Activated naive CD4-positive, alpha-beta T cell treated with anti-CD3 and anti-CD28 coated beads, Interleukin-2, amount 50 U/mL, for 16 hours (primary cell): ENCODE data around the gene GART.

Experiments
- DNase-seq: peaks from one replicate; pipeline ENCODE4 v3.0.0-alpha.2; 2020

The GART gene

DNA sequence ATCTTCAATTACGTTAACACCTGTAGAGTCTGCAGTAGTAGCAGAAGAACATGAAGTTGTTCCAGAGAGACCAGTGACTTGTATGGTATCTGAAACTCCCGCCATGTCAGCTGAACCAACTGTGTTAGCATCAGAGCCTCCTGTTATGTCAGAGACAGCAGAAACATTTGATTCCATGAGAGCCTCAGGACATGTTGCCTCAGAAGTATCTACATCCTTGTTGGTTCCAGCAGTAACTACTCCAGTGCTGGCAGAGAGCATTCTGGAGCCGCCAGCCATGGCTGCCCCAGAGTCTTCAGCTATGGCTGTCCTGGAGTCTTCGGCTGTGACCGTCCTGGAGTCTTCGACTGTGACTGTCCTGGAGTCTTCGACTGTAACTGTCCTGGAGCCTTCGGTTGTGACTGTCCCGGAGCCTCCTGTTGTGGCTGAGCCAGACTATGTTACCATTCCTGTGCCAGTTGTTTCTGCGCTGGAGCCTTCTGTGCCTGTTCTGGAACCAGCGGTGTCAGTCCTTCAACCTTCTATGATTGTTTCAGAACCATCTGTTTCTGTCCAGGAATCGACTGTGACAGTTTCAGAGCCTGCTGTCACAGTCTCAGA lies 11.2 kb upstream of the GART start:
- DNase-seq = no peak

DNA sequence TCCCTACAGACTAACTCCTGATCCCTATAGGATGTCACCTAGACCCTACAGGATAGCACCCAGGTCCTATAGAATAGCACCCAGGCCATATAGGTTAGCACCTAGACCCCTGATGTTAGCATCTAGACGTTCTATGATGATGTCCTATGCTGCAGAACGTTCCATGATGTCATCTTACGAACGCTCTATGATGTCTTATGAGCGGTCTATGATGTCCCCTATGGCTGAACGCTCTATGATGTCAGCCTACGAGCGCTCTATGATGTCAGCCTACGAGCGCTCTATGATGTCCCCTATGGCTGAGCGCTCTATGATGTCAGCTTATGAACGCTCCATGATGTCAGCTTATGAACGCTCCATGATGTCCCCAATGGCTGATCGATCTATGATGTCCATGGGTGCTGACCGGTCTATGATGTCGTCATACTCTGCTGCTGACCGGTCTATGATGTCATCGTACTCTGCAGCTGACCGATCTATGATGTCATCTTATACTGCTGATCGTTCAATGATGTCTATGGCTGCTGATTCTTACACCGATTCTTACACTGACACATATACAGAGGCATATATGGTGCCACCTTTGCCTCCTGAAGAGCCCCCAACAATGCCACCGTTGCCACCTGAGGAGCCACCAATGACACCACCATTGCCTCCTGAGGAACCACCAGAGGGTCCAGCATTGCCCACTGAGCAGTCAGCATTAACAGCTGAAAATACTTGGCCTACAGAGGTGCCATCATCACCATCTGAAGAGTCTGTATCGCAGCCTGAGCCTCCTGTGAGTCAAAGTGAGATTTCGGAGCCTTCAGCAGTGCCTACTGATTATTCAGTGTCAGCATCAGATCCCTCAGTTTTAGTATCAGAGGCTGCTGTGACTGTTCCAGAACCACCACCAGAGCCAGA lies 10.4 kb upstream of the GART start:
- DNase-seq = no peak

DNA sequence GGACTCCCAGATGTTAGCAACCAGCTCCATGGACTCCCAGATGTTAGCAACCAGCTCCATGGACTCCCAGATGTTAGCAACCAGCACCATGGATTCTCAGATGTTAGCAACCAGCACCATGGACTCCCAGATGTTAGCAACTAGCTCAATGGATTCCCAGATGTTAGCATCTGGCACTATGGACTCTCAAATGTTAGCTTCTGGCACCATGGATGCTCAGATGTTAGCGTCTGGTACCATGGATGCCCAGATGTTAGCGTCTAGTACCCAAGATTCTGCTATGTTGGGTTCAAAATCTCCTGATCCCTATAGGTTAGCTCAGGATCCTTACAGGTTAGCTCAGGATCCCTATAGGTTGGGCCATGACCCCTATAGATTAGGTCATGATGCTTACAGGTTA lies 9.7 kb upstream of the GART start:
- DNase-seq = no peak

DNA sequence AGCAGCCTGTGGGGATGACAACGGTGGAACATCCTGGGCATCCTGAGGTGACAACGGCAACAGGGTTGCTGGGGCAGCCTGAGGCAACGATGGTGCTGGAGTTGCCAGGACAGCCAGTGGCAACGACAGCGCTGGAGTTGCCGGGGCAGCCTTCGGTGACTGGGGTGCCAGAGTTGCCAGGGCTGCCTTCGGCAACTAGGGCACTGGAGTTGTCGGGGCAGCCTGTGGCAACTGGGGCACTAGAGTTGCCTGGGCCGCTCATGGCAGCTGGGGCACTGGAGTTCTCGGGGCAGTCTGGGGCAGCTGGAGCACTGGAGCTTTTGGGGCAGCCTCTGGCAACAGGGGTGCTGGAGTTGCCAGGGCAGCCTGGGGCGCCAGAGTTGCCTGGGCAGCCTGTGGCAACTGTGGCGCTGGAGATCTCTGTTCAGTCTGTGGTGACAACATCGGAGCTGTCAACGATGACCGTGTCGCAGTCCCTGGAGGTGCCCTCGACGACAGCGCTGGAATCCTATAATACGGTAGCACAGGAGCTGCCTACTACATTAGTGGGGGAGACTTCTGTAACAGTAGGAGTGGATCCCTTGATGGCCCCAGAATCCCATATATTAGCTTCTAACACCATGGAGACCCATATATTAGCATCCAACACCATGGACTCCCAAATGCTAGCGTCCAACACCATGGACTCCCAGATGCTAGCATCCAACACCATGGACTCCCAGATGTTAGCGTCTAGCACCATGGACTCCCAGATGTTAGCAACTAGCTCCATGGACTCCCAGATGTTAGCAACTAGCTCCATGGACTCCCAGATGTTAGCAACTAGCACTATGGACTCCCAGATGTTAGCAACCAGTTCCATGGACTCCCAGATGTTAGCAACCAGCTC lies 9.1 kb upstream of the GART start:
- DNase-seq = no peak

DNA sequence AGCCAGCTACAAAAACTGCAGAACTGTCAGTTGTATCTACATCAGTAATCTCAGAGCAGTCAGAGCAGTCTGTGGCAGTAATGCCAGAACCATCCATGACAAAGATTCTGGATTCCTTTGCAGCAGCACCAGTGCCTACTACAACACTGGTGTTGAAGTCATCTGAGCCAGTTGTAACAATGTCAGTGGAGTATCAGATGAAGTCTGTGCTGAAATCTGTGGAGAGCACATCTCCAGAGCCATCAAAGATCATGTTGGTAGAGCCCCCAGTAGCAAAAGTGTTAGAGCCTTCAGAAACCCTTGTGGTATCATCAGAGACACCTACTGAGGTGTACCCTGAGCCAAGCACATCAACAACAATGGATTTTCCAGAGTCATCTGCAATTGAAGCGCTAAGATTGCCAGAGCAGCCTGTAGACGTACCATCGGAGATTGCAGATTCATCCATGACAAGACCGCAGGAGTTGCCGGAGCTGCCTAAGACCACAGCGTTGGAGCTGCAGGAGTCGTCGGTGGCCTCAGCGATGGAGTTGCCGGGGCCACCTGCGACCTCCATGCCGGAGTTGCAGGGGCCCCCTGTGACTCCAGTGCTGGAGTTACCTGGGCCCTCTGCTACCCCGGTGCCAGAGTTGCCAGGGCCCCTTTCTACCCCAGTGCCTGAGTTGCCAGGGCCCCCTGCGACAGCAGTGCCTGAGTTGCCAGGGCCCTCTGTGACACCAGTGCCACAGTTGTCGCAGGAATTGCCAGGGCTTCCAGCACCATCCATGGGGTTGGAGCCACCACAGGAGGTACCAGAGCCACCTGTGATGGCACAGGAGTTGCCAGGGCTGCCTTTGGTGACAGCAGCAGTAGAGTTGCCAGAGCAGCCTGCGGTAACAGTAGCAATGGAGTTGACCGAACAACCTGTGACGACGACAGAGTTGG lies 8.2 kb upstream of the GART start:
- DNase-seq = no peak

DNA sequence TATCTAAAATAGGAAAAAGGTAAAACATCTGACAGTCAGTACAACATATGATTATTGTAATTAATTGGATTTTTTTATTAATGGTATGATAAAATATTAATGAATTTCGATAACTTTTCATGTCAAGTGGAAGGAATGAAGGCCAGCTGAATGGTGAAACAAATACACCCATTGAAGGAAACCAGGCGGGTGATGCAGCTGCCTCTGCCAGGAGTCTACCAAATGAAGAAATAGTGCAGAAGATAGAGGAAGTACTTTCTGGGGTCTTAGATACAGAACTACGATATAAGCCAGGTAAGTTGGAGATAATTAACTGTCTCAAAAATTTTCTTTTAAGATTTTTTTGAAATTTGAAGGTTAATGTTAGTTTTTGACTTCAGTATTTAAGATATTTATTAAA lies 4.2 kb upstream of the GART start:
- no peak for DNase-seq

DNA sequence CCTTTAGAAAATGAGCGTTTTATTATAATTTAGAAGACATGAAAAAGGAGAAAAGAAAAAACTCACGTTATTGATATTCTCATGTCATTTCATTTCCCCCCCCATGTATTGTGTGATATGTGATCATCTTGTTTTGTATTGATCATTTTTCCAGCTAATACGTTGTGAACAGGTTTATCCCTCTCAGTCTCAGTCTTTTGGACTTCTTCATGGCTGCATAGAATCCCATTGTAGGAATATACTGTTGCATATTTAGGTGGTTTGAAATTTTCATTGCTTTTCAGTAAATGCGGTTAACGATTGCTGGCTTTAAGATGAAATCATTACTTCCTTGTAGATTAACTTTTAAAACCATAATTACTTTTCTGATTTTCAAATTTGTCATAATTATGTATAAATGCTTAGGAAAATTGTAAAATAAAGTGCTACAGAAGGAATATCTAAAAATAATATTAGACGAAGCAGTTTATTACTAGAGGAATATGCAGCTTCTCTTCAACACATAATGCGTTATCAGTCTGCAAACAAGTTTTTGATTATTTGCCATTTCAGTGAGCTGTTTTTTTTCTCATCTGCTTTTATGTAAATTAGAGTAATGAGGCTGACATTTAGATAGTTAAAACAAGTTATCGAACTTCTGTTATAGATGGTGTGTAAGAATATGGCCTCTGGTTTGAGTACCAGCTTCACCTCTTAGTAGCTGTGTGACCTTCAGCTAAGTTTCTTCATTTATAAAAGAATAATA lies 2.7 kb upstream of the GART start:
- DNase-seq = no peak

DNA sequence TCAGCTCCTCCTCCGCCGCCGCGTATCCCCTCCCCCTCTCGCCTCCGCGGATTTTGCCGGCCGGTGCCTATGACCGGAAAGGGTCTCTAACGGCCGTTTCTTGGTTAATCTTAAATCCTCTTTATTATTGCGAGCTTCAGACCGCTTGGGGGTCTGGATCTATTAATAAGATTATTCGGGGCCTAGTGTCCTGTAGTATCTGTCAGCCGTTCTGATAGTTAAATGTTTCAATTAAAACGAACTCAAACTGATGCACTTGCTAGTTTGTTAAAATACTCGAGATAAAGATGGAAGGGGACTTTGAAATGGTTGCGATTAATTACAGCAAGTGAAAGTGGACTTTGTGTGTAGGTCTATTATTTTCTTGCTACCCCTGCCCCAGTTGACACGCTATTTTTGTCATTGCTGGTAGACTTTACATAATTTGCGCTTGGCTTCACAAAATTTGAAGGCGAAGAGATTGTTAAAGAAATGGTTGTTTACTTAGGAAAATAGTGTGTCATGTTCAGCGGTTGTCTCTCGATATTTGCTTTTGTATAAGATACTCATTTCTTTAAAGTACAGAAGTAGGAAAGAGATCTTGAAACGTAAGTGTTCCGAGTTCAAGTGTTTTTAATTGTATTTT lies 1.7 kb upstream of the GART start:
- DNase-seq = no peak

DNA sequence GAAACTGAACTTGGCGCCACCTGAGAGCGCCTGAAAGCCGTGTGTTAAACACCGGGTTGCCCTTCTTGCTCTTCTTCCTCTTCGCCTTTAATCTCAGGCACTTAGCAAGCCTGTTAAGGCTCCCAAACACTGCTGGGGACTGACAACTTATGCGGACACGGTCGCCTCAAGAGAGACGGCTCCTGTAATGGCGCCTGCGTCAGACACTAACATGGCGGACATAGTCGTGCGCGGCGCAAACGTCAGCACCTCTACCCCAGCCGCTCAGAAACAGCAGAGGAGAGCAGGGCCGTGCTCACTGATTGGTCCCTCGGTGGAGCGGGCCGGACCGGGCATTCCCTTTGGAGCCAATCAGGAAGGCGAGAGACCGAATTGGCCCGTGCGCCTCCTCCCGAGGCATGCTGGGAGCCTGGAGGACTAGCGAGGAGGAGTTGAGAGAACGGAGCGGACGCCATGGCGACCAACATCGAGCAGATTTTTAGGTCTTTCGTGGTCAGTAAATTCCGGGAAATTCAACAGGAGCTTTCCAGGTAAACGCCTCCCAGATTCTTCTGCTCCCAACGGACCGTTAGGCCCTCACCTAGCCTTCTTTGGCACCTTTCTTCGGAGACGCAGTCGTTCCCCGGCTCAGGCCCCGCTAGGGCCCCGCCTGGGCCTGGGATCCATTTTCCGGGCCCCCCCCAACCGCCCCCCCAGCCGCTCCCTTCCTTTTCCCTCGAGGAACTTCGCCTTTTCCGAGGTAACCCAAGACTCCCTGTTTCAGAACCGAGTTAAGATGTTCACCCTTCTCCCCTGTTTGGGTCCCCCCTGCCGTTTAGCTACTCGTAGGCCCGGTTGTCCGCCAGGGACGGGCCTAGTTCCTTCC lies 955 bp upstream of the GART start, which contains the start of gene SON:
Gene SON, plus strand, starts transcription at position 399 of the 865 bp plus-strand sequence. Its CDS starts 55 bp downstream, at position 454.
- DNase-seq = peak; percentile 97

DNA sequence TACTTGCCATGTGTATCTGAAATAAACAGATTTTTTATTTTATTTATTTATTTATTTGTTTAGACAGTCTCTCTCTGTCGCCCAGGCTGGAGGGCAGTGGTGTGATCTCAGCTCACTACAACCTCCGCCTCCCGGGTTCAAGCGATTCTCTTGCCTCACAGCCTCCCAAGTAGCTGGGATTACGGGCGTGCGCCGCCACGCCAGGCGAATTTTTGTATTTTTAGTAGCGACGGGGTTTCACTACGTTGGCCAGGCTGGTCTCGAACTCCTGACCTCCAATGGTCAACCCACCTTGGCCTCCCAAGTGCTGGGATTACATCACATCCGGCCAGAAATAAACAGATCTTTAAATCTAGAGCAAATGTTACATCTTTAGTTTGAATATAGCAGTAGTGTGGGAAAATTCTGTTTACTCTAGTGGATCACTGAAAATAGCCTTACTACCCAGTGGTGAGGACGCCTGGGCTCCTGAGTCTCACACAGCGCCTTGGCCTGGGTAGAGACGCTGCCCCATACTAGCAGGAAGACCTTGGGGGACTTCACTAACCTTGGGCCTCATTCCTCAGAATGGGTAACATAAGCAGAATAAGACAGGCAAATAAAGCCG lies 709 bp downstream of the GART start:
- no peak for DNase-seq

DNA sequence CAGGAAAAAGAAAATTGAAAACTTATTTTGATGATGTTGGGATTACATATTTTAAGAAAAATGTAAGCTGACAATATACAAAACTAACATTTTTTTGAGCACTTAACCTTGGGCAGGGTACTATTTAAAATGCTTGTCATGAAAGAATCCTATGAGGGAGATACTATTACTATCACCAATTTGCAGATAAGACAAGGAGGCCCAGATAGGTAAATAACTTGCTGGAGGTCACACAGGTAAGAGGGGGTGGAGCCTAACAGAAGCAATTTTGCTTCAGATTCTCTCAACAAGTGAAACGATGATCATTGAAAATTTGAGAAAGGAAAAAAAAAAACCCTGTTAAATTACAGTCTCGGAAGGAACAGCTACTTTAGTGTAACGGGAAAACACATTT lies 1.2 kb downstream of the GART start:
- DNase-seq = no peak

DNA sequence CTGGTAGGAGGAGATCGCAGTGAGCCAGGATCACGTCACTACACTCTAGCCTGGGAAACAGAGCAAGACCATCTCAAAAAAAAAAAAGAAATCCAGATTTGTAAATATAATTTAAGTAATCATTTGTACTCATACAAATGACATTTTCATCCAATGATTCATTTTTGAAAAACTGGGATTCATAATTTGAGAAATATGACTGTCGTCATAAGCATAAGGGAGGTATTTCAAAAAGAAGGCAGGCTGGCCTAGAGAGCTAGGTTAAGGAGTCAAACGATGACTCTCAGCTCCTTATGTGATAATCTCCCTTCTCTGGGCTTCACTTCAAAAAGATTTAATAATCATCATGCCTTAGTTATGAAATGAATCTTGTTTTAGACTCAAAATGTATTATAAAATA lies 2.3 kb downstream of the GART start:
- no peak for DNase-seq

DNA sequence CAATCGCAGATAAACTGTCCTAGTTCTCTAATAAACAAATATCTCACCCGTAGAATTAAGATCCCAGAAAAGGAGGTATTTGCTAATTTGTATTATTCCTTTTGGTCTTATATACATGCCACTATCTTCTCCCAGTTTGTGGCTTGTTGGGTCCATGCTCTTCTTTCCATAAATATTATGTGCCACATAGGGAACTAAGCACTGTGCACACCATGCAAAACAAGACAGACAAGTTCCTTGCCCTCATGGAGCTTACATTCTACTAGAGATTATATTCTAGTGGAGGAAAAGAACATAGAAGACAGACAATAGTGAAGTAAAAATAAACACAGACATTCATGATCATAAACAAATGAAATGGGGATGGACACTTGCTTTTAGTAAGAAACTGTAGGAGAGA lies 4.7 kb downstream of the GART start:
- no peak for DNase-seq

DNA sequence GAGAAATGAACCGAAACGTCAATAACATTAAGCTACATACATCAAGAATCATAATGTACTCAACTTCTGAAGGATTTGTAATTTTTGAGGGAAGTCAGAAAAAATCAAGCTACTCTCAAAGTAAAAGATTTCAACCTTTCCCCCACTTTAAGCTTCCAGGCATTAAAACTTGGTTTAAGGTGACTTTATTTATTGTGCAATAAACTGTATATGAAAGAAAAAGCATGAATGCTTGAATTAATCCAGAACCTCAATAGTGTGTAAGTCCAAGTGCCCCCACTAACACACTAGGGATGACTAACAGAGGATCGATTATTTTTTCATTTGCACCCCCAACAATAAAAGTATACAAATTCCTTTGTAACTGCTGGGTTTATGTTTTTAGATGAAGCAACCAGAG lies 10.9 kb downstream of the GART start:
- no peak for DNase-seq

DNA sequence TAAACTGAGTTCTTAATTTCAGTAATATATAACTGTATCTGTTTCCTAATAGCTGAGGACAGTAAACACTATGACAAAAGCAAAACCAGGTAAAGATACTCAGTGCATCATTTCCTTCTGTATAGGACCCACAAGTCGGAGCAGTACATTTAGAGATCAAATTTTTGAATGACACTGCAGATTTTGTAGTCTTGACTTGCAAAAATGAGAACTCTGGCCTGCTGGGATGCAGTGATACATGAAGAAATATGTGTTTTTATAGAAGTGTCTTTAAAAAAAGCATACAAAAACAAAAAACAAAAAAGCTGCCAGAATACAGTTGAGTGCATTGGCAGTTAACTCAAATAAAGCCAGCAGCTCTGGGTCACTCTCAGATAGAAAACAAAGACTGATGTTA lies 19.0 kb downstream of the GART start:
- DNase-seq = no peak

DNA sequence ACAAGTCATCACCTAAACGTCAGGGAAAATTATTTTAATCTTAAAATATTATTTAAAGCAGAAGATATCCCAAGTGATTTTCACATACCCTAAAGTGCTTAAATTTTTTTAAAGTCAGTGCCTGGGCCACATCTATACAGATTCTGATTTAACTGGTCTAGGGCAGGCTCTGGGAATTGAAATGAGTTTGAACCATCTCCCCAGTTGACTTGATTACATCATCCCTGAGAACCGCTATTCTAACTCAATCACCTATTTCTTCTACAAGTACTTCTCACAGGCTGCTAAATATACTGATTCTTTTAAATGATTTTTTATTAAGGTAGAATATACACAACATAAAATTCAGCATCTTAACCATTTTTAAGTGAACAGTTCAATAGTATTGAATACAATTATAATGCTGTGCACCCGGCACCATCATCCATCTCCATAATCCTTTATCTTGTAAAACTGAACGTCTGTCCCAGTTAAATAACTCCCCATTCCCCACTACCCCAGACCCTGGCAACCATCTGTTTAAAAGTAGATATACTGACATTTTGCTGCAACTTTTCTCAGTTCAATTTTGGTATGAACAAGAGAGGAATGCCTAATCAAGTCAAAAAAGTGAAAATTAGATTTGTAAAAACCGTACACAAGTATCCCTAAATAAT lies 19.5 kb downstream of the GART start:
- no peak for DNase-seq

DNA sequence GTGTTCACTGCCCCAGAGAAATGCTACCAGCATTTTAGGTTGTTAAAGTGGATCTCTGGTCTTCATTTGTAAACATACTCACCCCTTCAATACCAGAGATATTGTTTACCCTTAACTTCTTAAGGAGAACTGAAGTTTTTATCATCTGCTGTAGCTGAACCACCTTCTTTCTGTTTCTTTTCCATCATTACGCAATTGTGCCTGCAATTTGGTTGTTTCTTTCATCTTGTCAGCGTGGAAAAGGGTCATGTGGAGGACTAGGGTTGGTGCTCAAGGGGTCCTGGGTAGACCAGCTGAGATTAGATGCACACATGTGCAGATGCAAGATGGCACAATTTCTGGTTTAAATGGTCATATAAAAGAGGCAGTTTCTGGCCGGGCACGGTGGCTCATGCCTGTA lies 23.0 kb downstream of the GART start:
- DNase-seq = no peak

DNA sequence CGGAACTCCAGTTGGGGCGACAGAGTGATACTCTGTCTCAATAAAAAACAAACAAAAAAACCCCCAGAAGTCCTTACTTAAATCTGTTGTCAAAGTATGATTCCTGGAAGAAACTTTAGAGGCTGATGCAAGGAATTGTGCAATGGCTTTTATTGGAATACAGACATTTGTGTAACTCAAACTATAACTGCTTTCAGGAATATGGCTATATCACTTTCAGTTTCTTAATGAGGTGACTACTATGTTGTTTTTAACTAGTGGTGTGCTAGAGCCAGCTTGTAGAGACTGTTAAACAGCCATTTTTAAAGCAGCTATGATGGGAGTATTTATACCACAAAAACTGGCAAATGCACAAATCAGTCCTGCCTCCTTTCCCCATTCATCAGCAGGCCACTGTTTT lies 27.7 kb downstream of the GART start:
- DNase-seq = no peak

DNA sequence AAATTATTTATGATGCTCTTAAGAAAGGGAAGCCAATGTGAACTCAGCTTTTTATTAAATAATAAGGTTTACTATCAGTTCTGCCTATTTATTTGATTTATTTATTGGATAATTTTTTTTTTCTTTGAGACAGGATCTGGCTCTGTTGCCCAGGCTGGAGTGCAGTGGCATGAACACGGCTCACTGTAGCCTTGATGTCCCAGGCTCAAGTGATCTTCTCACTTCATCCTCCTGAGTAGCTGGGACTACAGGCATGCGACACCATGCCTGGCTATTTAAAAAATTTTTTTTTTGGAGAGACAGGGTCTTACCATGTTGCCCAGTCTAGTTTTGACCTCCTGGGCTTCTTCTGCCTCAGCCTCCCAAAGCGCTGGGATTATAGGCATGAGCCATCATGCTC lies 29.4 kb downstream of the GART start:
- no peak for DNase-seq
